HepG2 (cell line): Measurements from ENCODE around the gene ANKRD13D. TPM values are rescaled to one million over a fixed set of nuclear protein-coding genes. Genes with fewer than 3 reads are reported as not detected.
A peak's percentile ranks its signal among the peaks of the same experiment; 100 is the strongest.

Experiments
- DPF2 ChIP-seq: sonication (generic); formaldehyde crosslinking; IDR thresholded peaks from 2 replicates; pipeline ENCODE4 v1.4.0; 2020; ENCODE audit warnings: mild to moderate bottlenecking, low read depth, missing genetic modification reagents, borderline replicate concordance
- GABPA ChIP-seq, 2 experiments: IDR thresholded peaks; 2 replicates each; pipeline ENCODE4 v1.6.1; 2011 to 2016; ENCODE audit warnings: low read depth in 2 of 2, low read length in 1 of 2, missing biosample characterization in 1 of 2, missing genetic modification characterization in 1 of 2
- HMGA1 ChIP-seq: sonication (generic); formaldehyde crosslinking; conservative IDR thresholded peaks from 2 replicates; pipeline ENCODE4 v1.4.0; 2020; ENCODE audit warnings: missing genetic modification reagents
- KDM5B ChIP-seq: sonication (generic); formaldehyde crosslinking; IDR thresholded peaks from 2 replicates; pipeline ENCODE4 v1.4.0; 2020; ENCODE audit warnings: missing genetic modification reagents, mild to moderate bottlenecking, borderline replicate concordance
- MEIS1 ChIP-seq: sonication (generic); formaldehyde crosslinking; IDR thresholded peaks from 2 replicates; pipeline ENCODE4 v1.9.0; 2021; ENCODE audit warnings: mild to moderate bottlenecking, missing genetic modification reagents, moderate library complexity, borderline replicate concordance
- MTF1 ChIP-seq: sonication (generic); formaldehyde crosslinking; IDR thresholded peaks from 2 replicates; pipeline ENCODE4 v1.5.0; 2020; ENCODE audit warnings: missing genetic modification reagents
- NR2F2 ChIP-seq: IDR thresholded peaks from 2 replicates; pipeline ENCODE4 v1.6.1; 2012; ENCODE audit warnings: low read depth, inconsistent platforms, borderline replicate concordance
- RBAK ChIP-seq: sonication (generic); formaldehyde crosslinking; IDR thresholded peaks from 2 replicates; pipeline ENCODE4 v1.5.1; 2020; ENCODE audit warnings: mild to moderate bottlenecking, missing genetic modification reagents
- SAFB2 ChIP-seq: sonication (generic); formaldehyde crosslinking; IDR thresholded peaks from 2 replicates; pipeline ENCODE4 v1.5.1; 2020; ENCODE audit warnings: missing genetic modification reagents, low read depth, mild to moderate bottlenecking, borderline replicate concordance
- TCF12 ChIP-seq, 2 experiments: fragments of 450-650 bp in 1 of 2; sonication (generic) in 1 of 2; formaldehyde crosslinking in 1 of 2; IDR thresholded peaks; 2 replicates each; pipeline versions ENCODE4 v1.6.1 to v1.8.0; 2017 to 2022; ENCODE audit warnings: antibody characterized with exemption in 1 of 2, mild to moderate bottlenecking in 1 of 2, missing genetic modification reagents in 1 of 2, moderate library complexity in 1 of 2
- ZC3H4 ChIP-seq: sonication (generic); formaldehyde crosslinking; IDR thresholded peaks from 2 replicates; pipeline ENCODE4 v1.4.0; 2020; ENCODE audit warnings: missing genetic modification reagents, borderline replicate concordance
- ZKSCAN5 ChIP-seq: sonication (generic); formaldehyde crosslinking; IDR thresholded peaks from 2 replicates; pipeline ENCODE4 v1.5.1; 2020; ENCODE audit warnings: mild to moderate bottlenecking, missing genetic modification reagents
- ZNF367 ChIP-seq: sonication (generic); formaldehyde crosslinking; IDR thresholded peaks from 2 replicates; pipeline ENCODE4 v1.4.0; 2020; ENCODE audit warnings: missing genetic modification reagents, borderline replicate concordance
- ZNF446 ChIP-seq: sonication (generic); formaldehyde crosslinking; IDR thresholded peaks from 2 replicates; pipeline ENCODE4 v1.5.0; 2020; ENCODE audit warnings: mild to moderate bottlenecking, missing genetic modification reagents
- ZNF589 ChIP-seq: sonication (generic); formaldehyde crosslinking; conservative IDR thresholded peaks from 2 replicates; pipeline ENCODE4 v1.8.0; 2022; ENCODE audit warnings: mild to moderate bottlenecking, moderate library complexity, missing genetic modification reagents
- ZNF850 ChIP-seq: sonication (generic); formaldehyde crosslinking; conservative IDR thresholded peaks from 2 replicates; pipeline ENCODE4 v1.9.0; 2021; ENCODE audit warnings: mild to moderate bottlenecking, missing genetic modification reagents
- ZSCAN12 ChIP-seq: sonication (generic); formaldehyde crosslinking; IDR thresholded peaks from 2 replicates; pipeline ENCODE4 v1.9.0; 2021; ENCODE audit warnings: mild to moderate bottlenecking, missing genetic modification reagents
- ZSCAN22 ChIP-seq: sonication (generic); formaldehyde crosslinking; IDR thresholded peaks from 2 replicates; pipeline ENCODE4 v1.4.0; 2020; ENCODE audit warnings: mild to moderate bottlenecking, missing genetic modification reagents
- polyA plus RNA-seq, 8 experiments: library from polyadenylated mRNA; depleted of rRNA in 3 of 8; stranded (reverse) in 7 of 8; unstranded in 1 of 8; fragments of >200 nt; fragmentation: Illumina TruSeq in 4 of 8; extraction: Trizol in 4 of 8; gene quantifications; 2 replicates each; pipeline versions ENCODE4 v1.2.1 to v1.2.3, GENCODE V29; 2011 to 2016; ENCODE audit warnings: low read depth in 4 of 8, missing spikeins in 1 of 8, mixed read lengths in 1 of 8; ENCODE audit not compliant: insufficient read depth in 1 of 8
- total RNA-seq, 5 experiments: library from RNA; depleted of rRNA; stranded (reverse); fragments of >200 nt; fragmentation: Illumina TruSeq; extraction: Trizol; gene quantifications; 2 replicates each; pipeline ENCODE4 v1.2.3, GENCODE V29; 2016; ENCODE audit warnings: low read depth in 1 of 5
- TF ChIP-seq, protein P1 (sequence below): sonication (generic); formaldehyde crosslinking; IDR thresholded peaks from 2 replicates; pipeline ENCODE4 v1.5.0; 2020; ENCODE audit warnings: missing genetic modification reagents
- TF ChIP-seq, protein P2 (sequence below): IDR thresholded peaks from 2 replicates; pipeline ENCODE4 v1.6.1; 2018; ENCODE audit warnings: missing genetic modification reagents, mild to moderate bottlenecking, missing compliant biosample characterization
- TF ChIP-seq, protein P3 (sequence below), 2 experiments: fragments of 450-650 bp in 1 of 2; sonication (generic) in 1 of 2; formaldehyde crosslinking; IDR thresholded peaks; 2 replicates each; pipeline versions ENCODE4 v1.5.0 to v1.8.0; 2020 to 2022; ENCODE audit warnings: mild to moderate bottlenecking in 1 of 2, missing genetic modification reagents in 1 of 2
- TF ChIP-seq, protein P4 (sequence below): sonication (generic); formaldehyde crosslinking; IDR thresholded peaks from 2 replicates; pipeline ENCODE4 v1.9.0; 2021; ENCODE audit warnings: missing genetic modification reagents, mild to moderate bottlenecking, borderline replicate concordance
- TF ChIP-seq, protein P5 (sequence below): sonication (generic); formaldehyde crosslinking; IDR thresholded peaks from 2 replicates; pipeline ENCODE4 v1.5.0; 2020; ENCODE audit warnings: mild to moderate bottlenecking, missing genetic modification reagents

ANKRD13D gene
- total and polyA plus RNA-seq, 2 of the 13 experiments (the other 11 are each of a cell fraction or from before 2014, with no cell fraction given) = 18.6 to 27.3 TPM

DNA sequence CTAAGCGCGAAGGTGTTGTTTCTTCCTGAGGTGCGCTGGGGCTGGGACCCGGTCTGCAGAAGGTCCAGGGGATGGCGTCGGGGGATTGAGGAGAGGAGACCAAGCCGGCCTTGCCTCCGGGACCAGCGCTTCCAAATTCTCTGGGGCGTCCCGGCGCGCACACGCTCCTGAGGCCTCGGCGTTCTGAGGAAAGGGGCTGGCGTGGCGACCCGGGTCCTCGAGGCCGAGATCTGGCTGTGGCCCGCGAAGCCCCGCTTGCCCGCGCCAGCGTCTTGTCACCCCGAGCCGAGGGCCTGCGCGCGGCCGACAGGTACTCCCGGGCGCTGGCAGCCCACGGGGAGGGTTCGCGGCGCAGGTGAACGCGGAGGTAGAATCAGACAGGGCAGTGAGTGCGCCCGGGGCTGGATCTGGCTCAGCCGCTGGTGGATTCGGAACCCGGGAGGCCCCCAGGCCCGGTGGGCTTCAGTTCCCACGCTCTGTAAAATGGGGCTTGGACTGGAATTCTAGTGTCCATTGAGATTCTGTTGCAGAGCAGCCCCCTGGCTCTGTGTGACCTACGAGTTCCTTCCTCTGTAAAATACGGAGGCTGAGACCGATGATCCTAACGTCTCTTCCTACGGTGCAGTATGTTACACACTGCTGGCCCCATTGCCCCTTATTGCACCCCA lies 28.9 kb downstream of the ANKRD13D start (continued):
- TF ChIP-seq, protein P1, sequence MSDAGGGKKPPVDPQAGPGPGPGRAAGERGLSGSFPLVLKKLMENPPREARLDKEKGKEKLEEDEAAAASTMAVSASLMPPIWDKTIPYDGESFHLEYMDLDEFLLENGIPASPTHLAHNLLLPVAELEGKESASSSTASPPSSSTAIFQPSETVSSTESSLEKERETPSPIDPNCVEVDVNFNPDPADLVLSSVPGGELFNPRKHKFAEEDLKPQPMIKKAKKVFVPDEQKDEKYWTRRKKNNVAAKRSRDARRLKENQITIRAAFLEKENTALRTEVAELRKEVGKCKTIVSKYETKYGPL (CRISPR knock-in tag) = 0 out of 2 replicates have a peak, but pooled peaks have one; percentile 37
- TF ChIP-seq ZNF367 (peak; percentile 70; the same call in 1 of the 2 replicates), KDM5B (CRISPR knock-in tag) (0 out of 2 replicates have a peak, but pooled peaks have one; percentile 1), DPF2 (CRISPR knock-in tag) (0 out of 2 replicates have a peak, but pooled peaks have one; percentile 14), SAFB2 (CRISPR knock-in tag) (no peak), ZKSCAN5 (CRISPR knock-in tag) (no peak), MEIS1 (CRISPR knock-in tag) (0 out of 2 replicates have a peak, but pooled peaks have one; percentile 5), ZSCAN12 (CRISPR knock-in tag) (no peak), ZC3H4 (CRISPR knock-in tag) (no peak), HMGA1 (CRISPR knock-in tag) (no peak), TCF12 (IDR thresholded peaks at IDR 0.05) (no peak), TCF12 (CRISPR knock-in tag; IDR thresholded peaks at IDR 0.05) (0 out of 2 replicates have a peak, but pooled peaks have one; percentile 43), GABPA (IDR thresholded peaks at IDR 0.05; ENCODE audit: low read depth, low read length) (no peak), GABPA (CRISPR knock-in tag; IDR thresholded peaks at IDR 0.05; ENCODE audit: low read depth) (no peak), ZNF850 (CRISPR knock-in tag) (no peak), RBAK (no peak), ZSCAN22 (CRISPR knock-in tag) (no peak), ZNF446 (CRISPR knock-in tag) (peak; percentile 74; the same call in 1 of the 2 replicates), MTF1 (CRISPR knock-in tag) (no peak), ZNF589 (CRISPR knock-in tag) (no peak), NR2F2 (no peak)
- TF ChIP-seq, protein P2, sequence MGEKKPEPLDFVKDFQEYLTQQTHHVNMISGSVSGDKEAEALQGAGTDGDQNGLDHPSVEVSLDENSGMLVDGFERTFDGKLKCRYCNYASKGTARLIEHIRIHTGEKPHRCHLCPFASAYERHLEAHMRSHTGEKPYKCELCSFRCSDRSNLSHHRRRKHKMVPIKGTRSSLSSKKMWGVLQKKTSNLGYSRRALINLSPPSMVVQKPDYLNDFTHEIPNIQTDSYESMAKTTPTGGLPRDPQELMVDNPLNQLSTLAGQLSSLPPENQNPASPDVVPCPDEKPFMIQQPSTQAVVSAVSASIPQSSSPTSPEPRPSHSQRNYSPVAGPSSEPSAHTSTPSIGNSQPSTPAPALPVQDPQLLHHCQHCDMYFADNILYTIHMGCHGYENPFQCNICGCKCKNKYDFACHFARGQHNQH (CRISPR knock-in tag) = 0 out of 2 replicates have a peak, but pooled peaks have one; percentile 15
- TF ChIP-seq, protein P3, sequence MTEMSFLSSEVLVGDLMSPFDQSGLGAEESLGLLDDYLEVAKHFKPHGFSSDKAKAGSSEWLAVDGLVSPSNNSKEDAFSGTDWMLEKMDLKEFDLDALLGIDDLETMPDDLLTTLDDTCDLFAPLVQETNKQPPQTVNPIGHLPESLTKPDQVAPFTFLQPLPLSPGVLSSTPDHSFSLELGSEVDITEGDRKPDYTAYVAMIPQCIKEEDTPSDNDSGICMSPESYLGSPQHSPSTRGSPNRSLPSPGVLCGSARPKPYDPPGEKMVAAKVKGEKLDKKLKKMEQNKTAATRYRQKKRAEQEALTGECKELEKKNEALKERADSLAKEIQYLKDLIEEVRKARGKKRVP (CRISPR knock-in tag; IDR thresholded peaks at IDR 0.05) = no peak
- TF ChIP-seq, protein P4, sequence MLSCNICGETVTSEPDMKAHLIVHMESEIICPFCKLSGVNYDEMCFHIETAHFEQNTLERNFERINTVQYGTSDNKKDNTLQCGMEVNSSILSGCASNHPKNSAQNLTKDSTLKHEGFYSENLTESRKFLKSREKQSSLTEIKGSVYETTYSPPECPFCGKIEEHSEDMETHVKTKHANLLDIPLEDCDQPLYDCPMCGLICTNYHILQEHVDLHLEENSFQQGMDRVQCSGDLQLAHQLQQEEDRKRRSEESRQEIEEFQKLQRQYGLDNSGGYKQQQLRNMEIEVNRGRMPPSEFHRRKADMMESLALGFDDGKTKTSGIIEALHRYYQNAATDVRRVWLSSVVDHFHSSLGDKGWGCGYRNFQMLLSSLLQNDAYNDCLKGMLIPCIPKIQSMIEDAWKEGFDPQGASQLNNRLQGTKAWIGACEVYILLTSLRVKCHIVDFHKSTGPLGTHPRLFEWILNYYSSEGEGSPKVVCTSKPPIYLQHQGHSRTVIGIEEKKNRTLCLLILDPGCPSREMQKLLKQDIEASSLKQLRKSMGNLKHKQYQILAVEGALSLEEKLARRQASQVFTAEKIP (CRISPR knock-in tag) = no peak
- TF ChIP-seq, protein P5, sequence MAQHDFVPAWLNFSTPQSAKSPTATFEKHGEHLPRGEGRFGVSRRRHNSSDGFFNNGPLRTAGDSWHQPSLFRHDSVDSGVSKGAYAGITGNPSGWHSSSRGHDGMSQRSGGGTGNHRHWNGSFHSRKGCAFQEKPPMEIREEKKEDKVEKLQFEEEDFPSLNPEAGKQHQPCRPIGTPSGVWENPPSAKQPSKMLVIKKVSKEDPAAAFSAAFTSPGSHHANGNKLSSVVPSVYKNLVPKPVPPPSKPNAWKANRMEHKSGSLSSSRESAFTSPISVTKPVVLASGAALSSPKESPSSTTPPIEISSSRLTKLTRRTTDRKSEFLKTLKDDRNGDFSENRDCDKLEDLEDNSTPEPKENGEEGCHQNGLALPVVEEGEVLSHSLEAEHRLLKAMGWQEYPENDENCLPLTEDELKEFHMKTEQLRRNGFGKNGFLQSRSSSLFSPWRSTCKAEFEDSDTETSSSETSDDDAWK (CRISPR knock-in tag) = no peak
